WI38 (cell line): ENCODE measurements around the gene TBC1D2.

Source experiments
- H3K4me3 ChIP-seq: 2 replicates; pipeline ENCODE4 v1.5.1; 2011; ENCODE audit warnings: low read depth, mild to moderate bottlenecking, control low read depth, low read length
- CTCF ChIP-seq: IDR thresholded peaks from 2 replicates; pipeline ENCODE4 v1.5.1; 2012; ENCODE audit warnings: low read depth, mild to moderate bottlenecking, control low read depth, low read length

The TBC1D2 gene

DNA sequence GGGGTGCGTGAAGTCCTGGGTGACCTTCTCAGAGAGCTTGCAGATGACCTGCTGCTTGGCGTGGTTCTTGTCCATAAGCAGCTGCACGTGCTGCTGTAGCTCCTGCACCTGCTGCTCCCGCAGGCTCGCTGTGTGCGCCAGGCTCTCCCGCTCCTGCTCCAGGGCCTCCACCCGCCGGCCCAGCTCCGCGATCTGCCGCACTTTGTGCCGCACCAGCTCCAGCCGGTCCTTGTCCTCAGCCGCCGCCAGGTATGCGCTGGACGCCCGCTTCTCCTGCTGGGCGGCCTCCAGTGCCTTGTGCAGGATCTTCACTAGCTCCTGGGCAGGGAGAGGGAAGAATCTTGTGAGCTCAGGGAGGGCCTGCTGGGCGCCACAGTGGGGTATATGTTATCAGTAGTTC lies 34.5 kb downstream of the TBC1D2 start:
- H3K4me3 ChIP-seq = no peak overlapping the region
- TF ChIP-seq CTCF = no peak

DNA sequence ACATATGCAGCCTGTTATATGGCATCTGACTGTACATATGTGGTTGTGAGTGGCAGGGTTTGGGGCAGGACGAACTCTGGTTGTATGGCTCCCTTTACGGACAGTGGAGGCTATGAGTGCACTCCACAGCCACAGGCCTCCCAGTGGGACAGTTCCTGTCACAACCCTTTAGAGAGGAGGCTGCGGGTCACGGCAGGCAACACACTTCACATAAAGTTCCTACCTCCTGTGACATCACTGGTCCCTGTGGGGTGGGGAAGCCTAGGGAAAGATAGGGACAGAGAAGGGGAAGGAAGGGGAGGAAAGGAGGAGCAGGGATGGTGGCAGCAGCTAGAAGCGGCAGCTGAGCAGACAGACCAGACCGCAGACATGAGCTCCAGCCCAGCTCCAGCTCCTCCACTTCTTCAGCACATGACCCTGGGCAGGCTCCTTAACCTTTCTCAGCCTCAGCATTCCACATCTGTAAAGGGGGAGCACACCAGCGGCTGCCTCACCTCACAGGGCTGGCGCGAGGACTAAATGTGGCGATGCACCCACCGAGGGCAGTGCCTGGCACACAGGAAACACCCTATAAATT lies 35.6 kb downstream of the TBC1D2 start:
- no peak overlapping the region for H3K4me3 ChIP-seq
- TF ChIP-seq CTCF = no peak

DNA sequence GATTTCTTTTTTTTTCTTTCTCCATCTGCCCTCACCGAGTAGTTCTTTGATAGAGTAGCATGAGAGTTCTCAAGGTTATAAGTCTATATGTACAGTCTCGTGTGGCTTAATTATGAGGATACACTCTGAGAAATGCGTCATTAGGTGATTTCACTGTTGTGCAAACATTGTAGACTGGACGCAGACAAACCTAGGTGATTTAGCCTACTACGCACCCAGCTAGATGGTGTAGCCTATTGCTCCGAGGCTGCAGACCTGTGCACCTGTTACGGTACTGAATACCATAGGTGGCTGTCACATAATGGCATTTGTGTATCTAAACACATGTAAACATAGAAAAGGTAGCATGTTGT lies 36.1 kb downstream of the TBC1D2 start:
- no peak overlapping the region for H3K4me3 ChIP-seq
- no peak for TF ChIP-seq CTCF

- no peak overlapping the region for H3K4me3 ChIP-seq
- TF ChIP-seq CTCF = no peak
These were observed 36.7 kb downstream of the TBC1D2 start for GRCh38 chr9:98218562-98219363.

- H3K4me3 ChIP-seq = no peak overlapping the region
- no peak for TF ChIP-seq CTCF
These were observed 38.2 kb downstream of the TBC1D2 start for GRCh38 chr9:98217255-98217654.

- no peak overlapping the region for H3K4me3 ChIP-seq
- no peak for TF ChIP-seq CTCF
These were observed 39.1 kb downstream of the TBC1D2 start for GRCh38 chr9:98216391-98216790.

GRCh38 chr9:98215821-98216220 lies 39.6 kb downstream of the TBC1D2 start:
- no peak overlapping the region for H3K4me3 ChIP-seq
- TF ChIP-seq CTCF = peak; percentile 51; the same call in 1 of the 2 replicates
